ENCODE measurements around the gene RPS19. TPM values are rescaled to one million over a fixed set of nuclear protein-coding genes. Genes with fewer than 3 reads are reported as not detected.

Gene RPS19
- total RNA-seq, 1 experiment from 2014 or later: 3,257 TPM

GRCh38 chr19:41893899-41894298 lies 33.8 kb downstream of the RPS19 start:
- DNase-seq (ENCODE audit: low spot score): no peak
- in situ Hi-C loops (cut with HindIII; ENCODE audit: low sequenced_read_pairs): no loop called here

- DNase-seq (ENCODE audit: low spot score): no peak
- in situ Hi-C loops (cut with HindIII; ENCODE audit: low sequenced_read_pairs): no loop called here
These were observed 34.3 kb downstream of the RPS19 start for GRCh38 chr19:41894350-41894749.

DNA sequence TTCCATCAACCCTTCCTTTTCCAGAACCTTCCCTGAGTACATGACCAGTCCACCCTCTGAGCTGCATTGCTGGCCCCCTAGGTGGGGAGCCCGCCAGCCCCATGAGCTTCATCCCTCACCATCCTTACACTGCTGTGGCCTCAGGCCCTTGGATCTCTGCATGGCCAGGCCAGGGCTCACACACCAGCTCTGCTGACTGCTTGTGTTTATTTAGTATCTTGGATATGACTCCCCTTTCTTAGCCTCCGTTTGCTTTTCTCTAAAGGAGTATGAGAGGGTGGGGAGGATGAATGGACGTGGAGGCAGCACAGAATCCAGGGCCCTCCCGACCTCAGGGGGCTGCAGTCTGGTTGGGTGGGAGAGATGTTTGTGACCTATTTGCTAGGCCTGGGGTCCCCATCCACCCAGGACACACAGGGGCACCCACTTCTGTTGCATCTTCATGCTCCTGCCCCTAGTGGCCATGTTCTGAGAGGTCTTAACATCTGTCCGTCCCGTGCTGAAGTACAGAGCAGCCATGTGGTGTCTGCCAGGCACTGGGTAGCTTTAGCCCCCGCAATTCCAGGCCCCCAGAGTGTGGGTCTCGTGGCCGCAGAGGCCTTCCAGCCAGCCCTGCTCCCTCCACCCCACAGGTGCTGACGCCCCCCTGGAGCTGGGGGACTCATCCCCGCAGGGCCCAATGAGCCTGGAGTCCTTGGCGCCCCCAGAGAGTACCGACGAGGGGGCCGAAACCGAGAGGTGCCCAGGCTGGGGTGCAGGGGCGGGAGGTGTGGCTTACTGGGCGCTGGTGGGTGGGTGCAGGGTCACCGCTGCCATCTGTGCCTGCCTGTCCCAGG lies 35.9 kb downstream of the RPS19 start:
- DNase-seq (ENCODE audit: low spot score): no peak
- in situ Hi-C loops (cut with HindIII; ENCODE audit: low sequenced_read_pairs): no loop called here

DNA sequence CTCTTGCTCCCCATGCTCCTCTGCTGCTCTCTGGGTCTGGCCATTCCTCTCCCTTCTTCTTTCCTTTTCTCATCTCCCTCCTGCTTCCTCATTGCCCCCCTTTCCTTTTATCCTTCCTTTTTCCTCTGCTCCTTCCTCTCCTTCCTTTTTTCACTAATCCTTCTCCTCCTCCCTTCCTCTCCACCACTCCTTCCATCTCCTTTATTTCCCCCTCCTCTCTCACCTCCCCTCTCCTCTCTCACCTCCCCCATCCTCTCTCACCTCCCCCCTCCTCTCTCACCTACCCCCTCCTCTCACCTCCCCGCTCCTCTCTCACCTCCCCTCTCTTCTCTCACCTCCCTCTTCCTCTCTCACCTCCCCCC lies 36.5 kb downstream of the RPS19 start:
- in situ Hi-C loops (cut with HindIII; ENCODE audit: low sequenced_read_pairs): no loop called here
- DNase-seq (ENCODE audit: low spot score): no peak

DNA sequence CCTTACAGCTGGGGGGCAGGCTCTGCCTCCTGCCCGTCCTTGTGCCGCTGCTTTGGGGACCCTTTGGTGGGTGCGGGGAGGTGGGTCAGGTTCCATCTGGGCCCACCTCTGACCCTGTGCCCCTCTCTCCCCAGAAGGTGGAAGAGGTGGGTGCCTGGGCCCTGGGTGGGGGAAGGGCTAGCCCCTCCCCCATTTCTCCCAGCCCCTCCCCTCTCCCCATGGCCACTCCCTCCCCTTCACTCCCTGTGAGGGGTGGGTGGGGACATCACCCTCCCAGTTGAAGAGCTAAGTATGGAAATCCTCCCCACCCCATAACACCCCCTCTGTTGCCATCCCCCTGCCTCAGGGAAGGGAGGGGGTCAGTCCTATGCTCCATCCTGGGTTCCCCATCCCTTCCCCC lies 37.1 kb downstream of the RPS19 start:
- DNase-seq (ENCODE audit: low spot score): no peak
- in situ Hi-C loops (cut with HindIII; ENCODE audit: low sequenced_read_pairs): no loop called here

DNA sequence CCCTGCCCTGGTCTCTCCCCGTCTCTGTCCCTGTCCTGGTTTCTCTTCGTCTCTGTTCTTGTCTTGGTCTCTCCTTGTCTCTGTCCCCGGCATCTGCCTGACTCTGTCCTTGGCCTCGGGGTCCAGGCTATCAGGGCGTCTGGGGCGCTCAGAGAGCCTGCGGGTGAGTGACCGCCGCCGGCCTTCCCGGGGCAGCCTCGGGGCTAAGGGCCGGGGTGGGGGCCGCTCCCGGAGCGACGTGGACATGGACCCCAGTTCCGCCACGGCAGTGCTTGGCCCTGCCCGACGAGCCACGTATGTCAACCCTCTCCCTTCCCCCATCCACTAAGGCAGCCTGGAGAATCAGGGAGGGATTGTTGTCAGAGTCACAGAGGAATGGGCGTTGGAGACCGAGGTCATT lies 37.8 kb downstream of the RPS19 start:
- no peak for DNase-seq (ENCODE audit: low spot score)

GRCh38 chr19:41898235-41898634 lies 38.2 kb downstream of the RPS19 start:
- no peak for DNase-seq (ENCODE audit: low spot score)
- in situ Hi-C loops (cut with HindIII; ENCODE audit: low sequenced_read_pairs): no loop called here

More for the DNA sequence above, 37.8 kb downstream of the RPS19 start:
- in situ Hi-C loops (cut with HindIII; ENCODE audit: low sequenced_read_pairs): no loop called here

DNA sequence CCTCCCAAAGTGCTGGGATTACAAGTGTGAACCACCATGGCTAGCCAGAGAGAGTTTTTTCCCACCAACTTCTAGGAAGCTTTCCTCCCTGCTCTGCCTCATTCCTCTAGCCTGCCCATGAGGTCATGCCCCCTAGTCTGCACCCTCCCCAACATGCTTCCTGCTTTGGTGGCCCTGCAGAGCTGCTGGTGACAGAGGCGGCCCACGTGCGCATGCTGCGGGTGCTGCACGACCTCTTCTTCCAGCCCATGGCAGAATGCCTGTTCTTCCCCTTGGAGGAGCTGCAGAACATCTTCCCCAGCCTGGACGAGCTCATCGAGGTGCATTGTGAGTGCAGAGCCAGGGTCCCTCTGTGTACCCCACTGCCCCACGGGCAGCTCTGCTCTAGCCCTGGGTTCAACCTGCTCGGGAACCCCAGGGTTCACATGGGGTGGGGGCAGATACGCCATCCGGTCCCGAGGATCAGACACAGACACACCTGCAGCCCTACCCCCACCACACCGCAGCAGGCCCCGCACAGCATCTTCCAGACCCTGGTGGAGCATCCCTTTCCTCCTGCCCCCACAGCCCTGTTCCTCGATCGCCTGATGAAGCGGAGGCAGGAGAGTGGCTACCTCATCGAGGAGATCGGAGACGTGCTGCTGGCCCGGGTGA lies 41.8 kb downstream of the RPS19 start:
- no peak for DNase-seq (ENCODE audit: low spot score)
- in situ Hi-C loops (cut with HindIII; ENCODE audit: low sequenced_read_pairs): no loop called here

- no peak for DNase-seq (ENCODE audit: low spot score)
- in situ Hi-C loops (cut with HindIII; ENCODE audit: low sequenced_read_pairs): no loop called here
These were observed 42.5 kb downstream of the RPS19 start for GRCh38 chr19:41902594-41902993.

DNA sequence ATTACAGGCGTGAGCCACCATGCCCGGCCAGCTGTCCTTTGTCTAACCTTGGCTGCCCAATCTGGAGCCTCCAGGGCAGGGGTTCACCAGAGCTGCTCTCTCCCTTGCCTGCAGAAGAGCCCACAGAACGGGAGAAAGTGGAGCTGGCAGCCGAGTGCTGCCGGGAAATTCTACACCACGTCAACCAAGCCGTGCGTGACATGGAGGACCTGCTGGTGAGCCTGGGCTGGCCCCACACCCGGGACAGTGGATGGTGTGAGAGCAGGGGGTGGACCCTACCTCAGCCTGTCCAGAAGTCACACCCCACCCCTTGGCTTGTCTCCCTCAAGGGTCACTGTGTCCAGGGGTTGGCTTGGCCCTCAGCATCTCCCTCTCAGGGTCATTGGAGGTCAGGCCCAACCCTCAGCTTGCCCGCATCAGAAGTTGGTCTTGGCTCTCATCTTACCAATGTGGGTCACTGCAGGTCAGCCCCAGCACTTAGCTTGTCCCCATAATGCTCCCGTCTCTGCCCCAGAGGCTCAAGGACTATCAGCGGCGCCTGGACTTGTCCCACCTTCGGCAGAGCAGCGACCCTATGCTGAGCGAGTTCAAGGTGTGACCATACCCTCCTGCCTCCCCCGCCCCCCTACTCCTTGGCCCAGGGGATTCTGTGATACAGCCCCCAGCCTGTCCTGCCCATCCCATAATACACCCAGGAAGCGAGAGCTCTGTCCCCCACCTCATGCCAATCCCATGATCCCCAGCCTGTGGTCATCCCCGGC lies 43.3 kb downstream of the RPS19 start:
- in situ Hi-C loops (cut with HindIII; ENCODE audit: low sequenced_read_pairs): no loop called here
- no peak for DNase-seq (ENCODE audit: low spot score)

- no peak for DNase-seq (ENCODE audit: low spot score)
- in situ Hi-C loops (cut with HindIII; ENCODE audit: low sequenced_read_pairs): no loop called here
These were observed 44.2 kb downstream of the RPS19 start for GRCh38 chr19:41904118-41904870.

DNA sequence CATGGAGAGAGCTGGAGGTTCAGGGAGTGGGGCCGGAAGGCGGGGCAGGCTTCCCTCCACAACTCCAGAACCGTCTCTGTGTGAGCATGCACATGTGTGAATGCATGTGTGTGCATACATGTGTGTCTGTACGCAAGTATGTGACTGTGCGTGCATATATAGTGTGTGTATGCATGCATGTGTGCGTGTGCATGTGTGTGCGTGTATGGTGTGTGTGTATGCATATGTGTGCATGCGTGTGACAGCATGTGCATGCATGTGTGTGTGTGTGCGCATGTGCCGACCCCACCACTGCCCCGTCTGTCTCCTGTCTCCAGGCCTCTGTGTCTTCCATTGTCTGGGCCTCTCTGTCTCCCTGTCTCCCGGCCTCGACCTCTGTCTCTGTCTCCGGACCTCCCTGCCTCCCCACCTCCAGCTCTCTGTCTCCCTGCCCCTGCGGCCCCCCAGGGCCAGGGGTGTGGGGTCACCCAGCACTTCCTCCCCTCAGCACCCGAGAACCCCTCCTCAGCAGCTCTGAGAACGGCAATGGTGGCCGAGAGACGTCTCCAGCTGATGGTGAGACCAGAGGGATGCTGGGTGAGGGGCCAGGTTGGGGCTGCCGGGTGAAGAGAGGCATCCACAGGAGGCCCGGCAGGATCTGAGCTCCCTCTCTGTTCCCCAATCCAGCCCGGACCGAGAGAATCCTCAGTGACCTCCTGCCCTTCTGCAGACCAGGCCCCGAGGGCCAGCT lies 45.4 kb downstream of the RPS19 start:
- in situ Hi-C loops (cut with HindIII; ENCODE audit: low sequenced_read_pairs): no loop called here
- no peak for DNase-seq (ENCODE audit: low spot score)

DNA sequence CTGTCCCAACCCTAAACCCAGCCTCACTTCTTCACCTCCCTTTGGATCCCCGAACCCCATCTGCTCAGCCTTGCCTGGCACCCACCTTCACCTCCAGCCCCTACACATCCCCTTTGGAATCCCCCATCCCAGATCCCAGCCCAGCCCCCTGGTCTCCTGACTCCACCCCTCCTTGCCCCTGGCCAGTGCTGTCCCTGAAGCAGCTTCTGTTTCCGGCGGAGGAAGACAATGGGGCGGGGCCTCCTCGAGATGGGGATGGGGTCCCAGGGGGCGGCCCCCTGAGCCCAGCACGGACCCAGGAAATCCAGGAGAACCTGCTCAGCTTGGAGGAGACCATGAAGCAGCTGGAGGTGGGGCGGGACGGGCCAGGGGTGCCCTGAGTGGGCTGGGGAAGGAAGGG lies 46.2 kb downstream of the RPS19 start:
- in situ Hi-C loops (cut with HindIII; ENCODE audit: low sequenced_read_pairs): no loop called here
- no peak for DNase-seq (ENCODE audit: low spot score)

- no peak for DNase-seq (ENCODE audit: low spot score)
- in situ Hi-C loops (cut with HindIII; ENCODE audit: low sequenced_read_pairs): no loop called here
These were observed 47.0 kb downstream of the RPS19 start for GRCh38 chr19:41906916-41907680.

GRCh38 chr19:41907994-41908615 lies 48.0 kb downstream of the RPS19 start:
- in situ Hi-C loops (cut with HindIII; ENCODE audit: low sequenced_read_pairs): no loop called here
- no peak for DNase-seq (ENCODE audit: low spot score)

GRCh38 chr19:41908724-41909464 lies 48.8 kb downstream of the RPS19 start:
- no peak for DNase-seq (ENCODE audit: low spot score)
- in situ Hi-C loops (cut with HindIII; ENCODE audit: low sequenced_read_pairs): no loop called here

DNA sequence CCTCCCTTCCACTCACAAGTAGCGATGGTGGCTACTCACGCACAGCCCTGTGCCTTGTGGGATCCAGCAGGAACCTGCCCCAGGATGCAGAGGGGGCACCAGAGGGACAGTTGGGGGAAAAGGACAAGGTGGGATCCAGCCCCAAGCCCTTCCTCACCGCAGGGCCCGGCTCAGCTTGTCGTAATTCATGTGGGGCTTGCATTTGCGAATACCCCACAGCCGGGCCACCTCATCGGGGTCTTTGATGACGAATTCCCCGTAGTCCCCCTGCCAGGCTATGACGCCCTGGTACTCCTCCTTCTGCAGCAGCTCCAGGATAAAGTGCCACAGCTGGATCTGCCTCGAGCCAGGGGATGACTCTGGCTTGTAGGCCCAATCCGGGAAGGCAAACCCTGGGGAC lies 49.7 kb downstream of the RPS19 start:
- in situ Hi-C loops (cut with HindIII; ENCODE audit: low sequenced_read_pairs): no loop called here
- no peak for DNase-seq (ENCODE audit: low spot score)
